Activated CD4-positive, CD25-positive, alpha-beta regulatory T cell treated with anti-CD3 and anti-CD28 coated beads, Interleukin-2, amount 50 U/mL, for 16 hours (primary cell): ENCODE measurements around the gene ABCA4.
"Not testable (repeated sequence)": the region's sequence is repeated elsewhere in the genome, so short reads cannot be mapped to it uniquely, and the experiment has no call there.

Experiments
- DNase-seq: peaks from one replicate; pipeline ENCODE4 v3.0.0-alpha.2; 2020; ENCODE audit warnings: low read depth, low spot score

ABCA4 gene

DNA sequence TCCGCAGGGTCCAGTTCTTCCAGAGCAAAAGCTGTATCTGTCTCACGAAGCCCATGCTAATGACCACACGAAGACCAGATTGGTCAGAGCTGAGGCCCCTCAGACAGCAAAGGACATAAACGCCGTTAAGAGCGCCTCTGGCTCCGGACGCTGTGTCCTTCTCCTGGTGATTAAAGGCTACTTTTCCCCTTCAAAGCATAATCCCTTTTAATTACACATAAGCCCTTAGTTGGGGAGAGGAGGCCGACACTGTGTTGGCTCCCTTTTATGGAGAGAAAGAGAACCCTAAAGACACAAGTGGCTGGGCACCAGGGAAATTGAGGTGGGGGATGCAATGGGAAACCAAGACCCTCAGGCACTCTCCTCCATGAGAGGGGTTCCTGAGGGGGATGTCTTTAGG lies at the start of gene ABCA4:
TSS of gene ABCA4 (minus strand) at position 158 of the 400 bp plus-strand sequence. CDS start at position 55, 103 bp downstream.
- DNase-seq: no peak

DNA sequence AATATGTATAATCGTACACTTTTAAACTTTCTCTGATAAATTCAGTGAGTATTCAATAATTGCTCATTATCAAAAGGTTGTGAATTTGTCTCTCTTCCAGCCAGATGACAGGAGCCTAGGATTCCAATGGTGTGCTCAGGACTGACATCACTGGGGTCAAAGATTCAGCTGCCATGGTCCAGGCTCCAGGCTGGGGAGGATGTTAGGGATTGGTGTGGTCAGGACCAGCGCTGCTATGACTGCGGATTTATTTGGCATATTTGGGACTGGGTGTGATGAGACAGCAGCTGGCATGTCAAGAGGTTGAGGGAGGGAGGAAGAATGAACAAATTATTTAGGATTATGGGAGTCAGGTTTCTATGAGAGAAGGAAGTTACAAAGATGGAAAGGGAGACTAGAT lies 48.2 kb upstream of the ABCA4 start:
- DNase-seq: no peak

DNA sequence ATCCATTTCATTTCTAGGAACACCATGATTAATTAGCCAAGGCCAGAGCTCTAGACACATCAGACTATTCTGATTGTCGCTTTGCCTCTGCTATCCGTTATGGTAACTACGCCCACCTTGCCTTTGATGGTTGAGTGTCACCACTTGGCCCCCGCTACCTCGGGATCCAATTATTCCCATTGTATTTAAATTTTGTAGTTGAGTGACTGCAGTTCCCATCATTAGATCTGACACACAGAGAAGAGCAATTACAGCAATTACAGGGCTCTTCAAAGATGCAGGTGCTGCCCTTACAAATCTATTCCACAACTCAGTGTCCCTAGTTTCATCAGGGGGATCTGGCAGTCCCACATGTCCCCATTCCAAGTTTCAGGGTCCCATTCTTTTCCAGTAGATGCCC lies 44.9 kb upstream of the ABCA4 start:
- DNase-seq: no peak

DNA sequence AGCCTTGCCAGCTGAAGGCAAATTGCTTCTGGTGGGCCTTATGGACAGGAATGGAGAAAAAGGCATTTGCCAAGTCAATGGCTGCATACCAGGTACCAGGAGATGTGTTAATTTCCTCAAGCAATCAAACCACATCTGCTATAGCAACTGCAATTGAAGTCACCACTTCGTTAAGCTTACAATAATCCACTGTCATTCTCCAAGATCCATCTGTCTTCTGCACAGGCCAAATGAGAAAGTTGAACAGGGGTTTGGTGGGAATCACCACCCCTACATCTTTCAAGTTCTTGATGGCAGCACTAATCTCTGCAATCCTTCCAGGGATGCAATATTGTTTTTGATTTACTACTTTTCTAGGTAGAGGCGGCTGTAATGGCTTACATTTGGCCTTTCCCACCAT lies 43.9 kb upstream of the ABCA4 start:
- not testable (repeated sequence) for DNase-seq

DNA sequence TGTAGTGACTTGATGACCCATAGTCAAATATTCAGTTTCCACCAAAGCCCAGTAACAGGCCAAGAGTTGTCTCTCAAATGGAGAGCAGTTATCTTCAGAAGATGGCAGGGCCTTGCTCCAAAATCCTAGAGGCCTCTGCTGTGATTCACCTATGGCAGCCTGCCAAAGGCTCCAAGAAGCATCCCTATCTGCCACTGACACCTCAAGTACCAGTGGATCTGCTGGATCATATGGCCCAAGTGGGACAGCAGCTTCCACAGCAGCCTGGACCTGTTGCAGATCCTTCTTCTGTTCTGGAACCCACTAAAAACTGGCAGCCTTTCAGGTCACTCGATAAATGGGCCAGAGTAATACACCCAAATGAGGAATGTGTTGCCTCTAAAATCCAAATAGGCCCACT lies 43.2 kb upstream of the ABCA4 start:
- DNase-seq: not testable (repeated sequence)

DNA sequence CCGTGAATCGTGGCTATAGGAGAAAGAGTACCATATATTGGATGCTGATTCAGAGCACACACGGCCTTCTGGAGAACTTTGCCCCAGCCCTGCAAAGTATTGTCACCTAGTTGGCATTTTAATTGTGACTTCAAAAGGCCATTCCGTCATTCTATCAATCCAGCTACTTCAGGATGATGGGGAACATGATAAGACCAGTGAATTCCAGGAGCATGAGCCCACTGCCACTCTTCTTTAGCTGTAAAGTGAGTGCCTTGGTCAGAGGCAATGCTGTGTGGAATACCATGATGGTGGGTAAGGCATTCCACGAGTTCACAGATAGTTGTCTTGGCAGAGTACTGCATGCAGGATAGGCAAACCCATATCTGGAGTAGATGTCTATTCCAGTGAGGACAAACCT lies 42.3 kb upstream of the ABCA4 start:
- not testable (repeated sequence) for DNase-seq

DNA sequence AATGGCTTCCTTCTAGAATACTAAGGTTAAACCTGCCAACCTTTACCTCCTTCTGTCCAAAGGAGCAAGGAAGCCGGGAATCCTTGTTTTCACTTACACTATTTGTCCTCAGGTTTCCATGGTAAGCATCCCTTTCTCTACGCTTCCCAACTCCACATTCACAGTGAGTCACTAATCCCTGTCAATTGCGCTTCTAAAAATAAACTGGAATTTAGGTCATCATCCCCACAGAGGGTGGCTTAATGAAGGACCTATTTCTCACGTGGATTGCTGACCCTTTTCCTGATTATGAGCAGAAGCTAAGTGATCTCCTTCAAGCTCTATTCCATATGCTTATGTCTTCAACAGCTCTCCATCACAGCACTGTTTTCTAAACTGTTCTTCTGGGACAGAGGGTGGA lies 39.9 kb upstream of the ABCA4 start:
- DNase-seq: no peak

DNA sequence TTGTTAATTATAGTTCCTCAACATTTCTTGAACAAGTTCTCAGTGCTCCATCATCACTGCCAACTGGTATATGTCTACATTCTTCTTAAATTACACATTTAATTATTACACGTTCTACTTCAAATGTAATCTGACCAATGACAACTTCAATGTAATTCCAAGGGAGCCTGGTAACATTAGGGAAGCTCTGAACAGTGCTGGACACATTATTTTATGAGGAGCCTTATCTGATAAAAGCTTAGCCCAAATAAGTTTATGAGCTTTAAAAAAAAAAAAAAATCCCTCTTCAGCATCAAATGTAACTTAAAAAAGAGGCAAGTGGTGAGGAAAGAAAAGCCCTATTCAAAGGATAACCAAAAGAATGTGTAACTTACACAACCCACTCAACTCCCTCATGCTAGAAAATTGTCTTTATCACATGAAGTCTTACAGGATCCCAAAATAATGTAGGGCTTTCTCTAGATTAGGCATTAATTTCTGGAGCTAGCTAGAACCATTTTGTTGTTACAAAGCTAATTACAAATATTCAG lies 35.2 kb upstream of the ABCA4 start:
- no peak for DNase-seq

DNA sequence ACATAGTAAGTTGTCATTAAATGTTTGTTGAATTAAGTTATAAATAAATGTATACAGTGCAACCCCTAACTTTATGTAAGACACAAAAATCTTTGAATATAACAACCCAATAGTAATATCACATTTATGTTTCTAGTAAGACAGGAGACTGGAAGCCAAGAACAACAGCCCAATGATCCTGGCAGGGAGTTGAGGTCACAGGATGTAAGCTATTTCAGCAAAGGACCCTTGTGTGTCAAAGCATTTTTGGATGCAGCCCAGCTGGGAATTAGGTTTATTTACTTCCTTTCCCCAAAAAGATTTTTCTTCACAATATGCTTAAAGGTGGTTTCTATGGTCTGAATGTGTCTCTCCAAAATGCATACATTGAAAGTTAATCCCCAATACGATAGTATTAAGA lies 34.0 kb upstream of the ABCA4 start:
- DNase-seq: no peak

DNA sequence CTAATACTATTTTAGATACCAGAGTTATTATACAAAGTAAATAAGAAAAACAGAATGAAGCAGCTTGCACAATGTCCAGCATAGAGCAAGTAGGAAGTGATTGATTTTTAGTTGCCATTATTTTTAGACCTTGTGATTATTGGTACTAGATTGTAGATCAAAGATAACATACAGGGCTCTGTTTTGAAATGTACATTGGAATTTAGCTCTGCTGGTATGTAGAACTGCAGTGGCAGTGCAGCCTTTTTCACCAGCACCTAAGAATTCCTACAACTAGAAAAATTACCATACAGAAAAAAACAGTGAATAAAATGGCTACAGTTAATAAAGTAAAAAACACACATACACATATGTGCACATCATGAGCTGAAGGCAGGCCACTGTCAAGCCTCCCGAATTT lies 32.2 kb upstream of the ABCA4 start:
- no peak for DNase-seq

DNA sequence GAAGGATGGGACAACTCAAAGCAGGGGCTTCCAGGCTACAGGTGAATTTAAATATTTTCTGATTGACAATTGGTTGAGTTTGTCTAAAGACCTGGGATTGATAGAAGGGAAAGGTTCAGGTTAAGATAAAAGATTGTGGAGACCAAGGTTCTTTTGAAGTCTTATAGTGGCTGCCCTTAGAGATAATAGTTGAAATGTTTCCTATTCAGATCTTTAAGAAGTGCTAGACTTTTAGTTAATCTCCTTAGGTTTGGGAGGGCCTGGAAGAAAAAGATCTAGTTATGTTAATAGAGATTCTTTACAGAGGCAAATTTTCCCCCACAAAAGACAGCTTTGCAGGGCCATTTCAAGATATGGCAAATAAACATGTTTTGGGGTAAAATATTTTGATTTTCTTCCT lies 28.2 kb upstream of the ABCA4 start:
- DNase-seq: not testable (repeated sequence)

DNA sequence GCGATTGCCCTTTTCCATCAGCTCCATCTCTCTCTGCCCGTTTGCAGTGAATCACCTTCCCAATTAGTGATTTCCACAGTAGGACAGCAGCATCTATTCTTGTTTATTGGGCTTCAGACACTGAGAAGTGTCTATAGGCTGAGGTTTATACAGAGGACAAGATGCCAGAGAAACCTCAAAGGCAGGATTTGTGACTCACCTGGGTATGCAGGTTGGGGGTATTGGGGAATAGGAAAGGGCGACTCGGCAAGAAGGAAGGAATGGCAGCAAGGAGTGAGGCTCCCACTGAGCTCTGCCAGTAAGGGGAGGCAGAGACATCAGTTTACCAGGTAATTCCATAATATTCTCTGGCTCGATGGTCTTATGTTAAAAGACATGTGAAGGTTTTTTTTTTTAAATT lies 25.3 kb upstream of the ABCA4 start:
- DNase-seq: no peak

DNA sequence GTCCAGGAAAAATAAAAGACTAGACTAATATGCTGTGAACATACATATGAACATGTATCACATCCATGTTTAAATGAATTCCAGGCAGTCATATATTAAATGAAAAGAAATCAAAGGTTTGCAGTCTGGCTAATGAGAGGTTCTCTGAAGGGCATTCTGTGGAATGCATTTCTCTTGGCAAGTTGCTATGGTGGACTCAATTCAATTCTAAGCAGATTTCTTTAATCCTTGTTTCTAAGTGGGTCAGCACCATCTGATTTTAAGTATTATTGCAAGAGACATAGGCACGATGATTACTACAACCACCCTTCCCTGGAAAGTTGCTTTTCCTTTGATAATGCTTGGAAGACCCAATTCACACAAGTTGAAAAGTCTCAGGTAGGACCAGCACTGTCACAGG lies 23.9 kb upstream of the ABCA4 start:
- DNase-seq: no peak

DNA sequence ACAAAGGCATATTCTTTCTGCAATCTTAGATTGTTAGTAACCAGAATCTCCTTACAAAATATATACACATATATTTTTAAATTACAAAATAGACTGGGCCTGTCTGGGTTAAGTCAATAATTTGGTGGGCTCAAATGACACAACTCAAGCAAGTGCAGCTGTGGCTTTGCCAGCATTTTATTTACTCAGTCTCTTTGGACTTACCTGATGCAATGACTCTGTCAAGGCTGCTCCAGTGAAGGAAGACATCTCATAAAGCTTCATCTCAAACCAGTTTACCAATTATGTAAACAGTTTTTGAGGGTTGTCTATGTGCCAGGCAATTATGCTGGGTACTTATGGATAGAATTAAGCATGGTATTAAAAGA lies 22.8 kb upstream of the ABCA4 start:
- DNase-seq: no peak

DNA sequence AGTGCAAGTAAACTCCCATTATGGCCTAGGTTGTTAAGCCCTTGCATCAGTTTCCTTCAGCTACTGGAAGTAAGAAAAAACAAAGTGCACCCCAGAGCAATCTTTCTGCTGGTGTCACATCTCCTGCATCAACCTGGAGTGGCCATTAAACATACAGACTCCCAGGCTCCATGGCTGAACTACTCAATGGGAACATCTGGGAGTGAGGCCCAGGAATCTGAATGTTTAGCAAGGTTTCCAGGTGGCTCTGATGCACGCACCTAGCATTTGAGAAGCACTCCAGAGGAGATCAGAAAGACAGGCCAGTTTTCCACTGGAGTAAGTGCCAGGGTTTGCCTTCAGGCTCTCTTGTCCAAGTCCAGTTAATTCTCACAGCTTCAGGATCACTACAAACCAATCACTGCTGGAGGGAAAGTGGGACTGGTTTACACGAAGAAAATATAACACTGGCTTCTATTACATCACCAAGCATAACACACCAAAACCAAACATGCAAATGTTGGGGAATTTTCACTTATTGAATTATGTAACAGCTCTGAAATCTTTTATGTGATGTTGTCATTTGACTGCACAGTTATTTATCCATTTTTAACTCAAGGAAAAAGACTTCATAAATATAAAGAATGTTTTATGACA lies 22.3 kb upstream of the ABCA4 start:
- DNase-seq: no peak

DNA sequence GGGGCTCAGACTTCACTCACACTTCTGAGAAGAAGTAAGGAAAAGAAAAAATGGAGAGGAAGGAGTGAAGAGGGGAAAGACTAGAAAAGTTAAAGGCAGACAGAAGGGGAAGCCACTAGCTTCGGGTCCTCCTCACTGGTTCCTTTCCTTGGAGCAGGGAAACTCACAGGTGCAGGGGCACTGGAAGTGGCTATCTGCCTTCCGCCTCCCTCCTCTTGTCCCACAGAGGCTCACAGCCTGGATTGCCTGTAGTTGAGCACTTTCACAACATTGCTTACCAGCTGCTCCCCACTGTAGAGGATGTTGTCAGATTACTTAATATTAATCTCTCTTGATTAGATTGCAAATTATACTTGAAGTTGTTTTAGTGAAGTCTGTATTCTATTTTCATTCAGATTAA lies 21.6 kb upstream of the ABCA4 start:
- no peak for DNase-seq

DNA sequence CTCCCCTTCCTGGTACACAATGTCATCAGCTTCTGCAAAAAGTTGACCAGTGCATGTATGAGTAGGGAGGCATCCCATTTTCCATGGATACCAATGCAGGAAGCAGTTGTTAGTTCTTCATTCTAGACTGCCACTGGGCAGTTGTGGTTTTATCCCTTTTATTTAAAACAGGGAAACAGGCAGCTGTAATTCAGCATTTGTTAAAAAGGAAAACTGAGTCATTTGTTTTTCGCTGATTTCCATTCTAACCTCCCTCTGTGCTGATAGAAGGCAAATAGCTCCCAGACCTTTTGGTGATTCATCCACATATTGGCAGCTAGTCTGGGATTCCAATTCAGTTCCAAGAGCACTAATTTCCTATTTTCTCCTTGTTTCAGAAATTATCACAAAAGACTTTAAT lies 21.1 kb upstream of the ABCA4 start:
- no peak for DNase-seq

DNA sequence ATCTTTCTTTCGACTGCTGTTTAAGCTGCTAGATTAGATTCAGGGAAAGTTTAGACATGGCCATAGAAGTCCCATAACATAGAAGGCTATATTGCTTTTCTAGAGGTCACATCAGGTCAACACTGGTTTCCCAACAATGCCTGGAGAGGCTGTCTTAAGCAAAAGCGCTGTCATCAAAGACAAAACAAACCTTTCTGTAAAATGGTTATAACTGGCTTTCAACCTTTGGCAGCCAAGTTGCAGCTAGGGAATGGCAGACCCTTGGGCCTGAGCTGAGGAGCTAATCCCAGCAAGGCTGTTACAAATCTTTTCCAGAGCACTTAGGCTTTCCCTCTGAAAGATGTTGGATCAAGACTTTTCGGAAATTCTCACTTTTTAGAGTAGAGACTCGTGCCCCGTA lies 11.2 kb upstream of the ABCA4 start:
- DNase-seq: no peak

DNA sequence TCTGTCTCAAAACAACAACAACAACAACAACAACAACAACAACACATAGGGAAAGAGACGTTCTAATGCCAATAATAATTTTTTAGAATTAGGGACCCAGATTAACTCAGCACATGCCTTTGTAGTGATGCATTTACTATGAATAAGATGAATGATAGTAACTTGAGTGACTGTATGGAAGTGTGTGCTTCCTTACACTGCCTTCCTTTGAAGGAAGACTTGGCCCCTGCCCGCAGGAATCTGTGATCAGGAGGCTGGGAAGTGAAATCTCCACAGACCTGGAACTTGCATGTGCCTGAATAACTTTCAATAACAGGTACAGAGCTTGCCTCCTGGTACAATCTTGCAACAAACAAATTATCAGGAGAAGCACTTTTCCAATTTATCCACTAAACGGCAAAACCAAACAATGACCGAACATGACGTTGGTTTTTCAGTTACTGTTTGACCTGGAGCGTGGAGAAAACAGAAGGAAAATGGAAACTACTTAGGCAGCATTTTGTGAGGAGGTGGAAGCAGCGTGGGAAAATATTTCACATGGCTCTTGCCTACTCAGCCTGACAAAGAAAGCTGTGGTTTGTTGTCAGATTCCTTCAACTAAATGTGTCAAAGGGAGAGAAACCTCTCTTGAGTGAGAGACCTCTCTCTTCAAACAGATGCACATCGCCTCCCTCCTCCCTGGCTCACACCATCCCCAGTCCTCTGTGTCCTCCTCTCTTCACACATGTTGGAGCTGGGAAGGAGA lies 10.1 kb upstream of the ABCA4 start:
- DNase-seq: no peak

DNA sequence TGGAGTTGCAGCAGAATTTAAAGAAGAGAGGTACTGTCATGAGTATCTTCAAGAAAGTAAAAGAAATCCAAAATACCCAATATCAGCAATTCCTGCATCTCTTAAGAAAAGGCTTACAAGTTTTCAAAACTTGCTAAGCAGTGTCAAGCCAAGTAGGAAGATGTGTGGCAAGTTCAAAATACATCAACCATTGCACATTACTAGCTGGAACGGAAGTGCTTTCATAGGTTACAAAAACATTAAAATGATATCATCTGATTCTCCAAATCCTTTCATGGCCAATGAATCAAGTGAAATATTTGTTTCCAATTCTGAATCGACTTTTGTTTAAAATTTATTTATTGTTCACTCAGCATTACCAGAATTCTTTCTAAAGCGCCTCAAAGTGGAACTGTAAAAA lies 5.7 kb upstream of the ABCA4 start:
- DNase-seq: no peak

DNA sequence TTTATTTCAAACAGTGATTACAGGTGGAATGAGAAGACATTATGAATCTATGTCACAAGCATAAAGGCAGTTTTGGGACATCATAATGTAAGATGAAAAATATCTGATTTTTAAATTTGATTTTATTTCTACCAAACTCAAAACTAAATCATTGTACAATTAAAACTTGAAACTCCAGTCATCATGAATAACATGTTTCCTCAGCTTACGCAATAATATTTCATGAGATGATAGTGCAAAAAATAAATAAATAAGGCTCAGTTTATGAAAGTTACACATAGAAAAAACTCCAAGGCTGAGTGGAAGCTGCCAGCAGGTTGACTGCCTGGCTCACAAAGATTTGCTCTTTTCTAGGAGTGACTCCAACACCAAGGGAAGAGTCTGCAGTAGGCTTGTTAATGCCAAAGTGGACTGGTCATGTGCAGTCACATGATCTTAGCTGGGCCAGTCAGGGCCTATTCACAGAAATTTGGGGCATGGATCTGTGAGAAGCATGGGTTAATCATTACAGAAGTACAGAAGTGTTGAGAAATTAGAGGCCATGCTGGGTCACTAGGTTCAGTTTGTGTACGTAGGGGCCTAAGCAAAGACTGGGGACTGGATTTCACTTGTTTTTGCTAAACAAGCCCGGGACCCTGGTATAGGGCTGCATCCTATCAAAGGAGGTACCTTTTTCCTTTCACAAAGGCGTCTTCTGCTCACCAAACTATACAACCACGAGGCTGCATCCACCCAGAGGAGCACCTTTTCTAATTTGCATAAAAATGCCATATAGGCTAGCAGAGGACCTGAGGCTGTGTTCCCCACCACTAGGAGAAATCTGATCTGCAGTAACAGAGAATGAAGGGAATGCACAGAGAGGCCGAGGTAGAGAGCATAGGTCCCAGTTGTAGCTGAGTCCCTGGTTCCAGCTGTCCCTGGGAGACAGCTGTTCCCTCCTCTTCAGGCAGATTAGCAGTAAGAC lies 4.9 kb upstream of the ABCA4 start:
- no peak for DNase-seq

DNA sequence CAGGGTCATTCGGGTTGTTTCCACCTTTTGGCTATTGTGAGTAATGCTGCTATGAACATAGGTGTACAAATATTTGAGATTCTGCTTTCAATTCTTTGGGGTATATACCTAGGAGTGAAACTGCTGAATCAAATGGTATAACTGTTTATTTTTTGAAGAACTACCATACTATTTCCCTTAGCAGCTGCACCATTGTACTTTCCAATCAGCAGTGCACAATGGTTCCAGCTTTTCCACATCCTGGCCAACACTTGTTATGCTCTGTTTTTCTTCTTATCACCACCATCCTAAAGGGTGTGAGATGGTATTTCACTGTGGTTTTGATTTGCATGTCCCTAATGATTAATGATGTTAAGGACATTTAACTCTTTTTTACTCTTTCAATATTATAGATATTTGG lies 3.6 kb upstream of the ABCA4 start:
- no peak for DNase-seq
